PC-3 (cell line): Measurements from ENCODE around the gene ACE2. TPM values are rescaled to one million over a fixed set of nuclear protein-coding genes. Genes with fewer than 3 reads are reported as not detected.

Experiments
- ATAC-seq: fragments of 200-7000 bp; cut with Tn5 transposase; 2 replicates; pipeline ENCODE4 v1.9.1; 2020; ENCODE audit warnings: mild to moderate bottlenecking, moderate library complexity
- BruUV-seq: library from RNA; stranded (reverse); fragments of 400-500 nt; replicated peaks from 2 replicates; lab custom pipeline; 2021; lab: Mats Ljungman, UMichigan
- CTCF ChIA-PET: fragments of 300-600 bp; sonication (Branson Sonifier 250); formaldehyde crosslinking; loops from one replicate; lab custom pipeline; 2022; ENCODE audit warnings: antibody characterized with exemption; lab: Charles Lee
- POLR2A ChIA-PET: fragments of 300-600 bp; sonication (Branson Sonifier 250); formaldehyde crosslinking; loops from one replicate; lab custom pipeline; 2022; ENCODE audit warnings: antibody characterized with exemption; ENCODE audit not compliant: unreplicated experiment; lab: Charles Lee
- DNase-seq: peaks from one replicate; pipeline ENCODE4 v3.0.0-alpha.2; 2015
- H2AFZ ChIP-seq: fragments of 300-600 bp; sonication (generic); 2 replicates; pipeline ENCODE4 v1.6.0; 2016; ENCODE audit warnings: antibody characterized with exemption, low read length
- H3F3A ChIP-seq: fragments of 300-600 bp; sonication (generic); one replicate; pipeline ENCODE4 v1.6.0; 2017; ENCODE audit warnings: antibody characterized with exemption, low read length, control low read depth, mild to moderate bottlenecking; ENCODE audit not compliant: unreplicated experiment
- H3K27ac ChIP-seq: fragments of 300-600 bp; sonication (generic); 2 replicates; pipeline ENCODE4 v1.5.1; 2016; ENCODE audit warnings: mild to moderate bottlenecking, low read length
- H3K27me3 ChIP-seq: fragments of 300-600 bp; sonication (generic); 2 replicates; pipeline ENCODE4 v1.6.1; 2016; ENCODE audit warnings: low read length, mixed read lengths
- H3K36me3 ChIP-seq: fragments of 300-600 bp; sonication (generic); 2 replicates; pipeline ENCODE4 v1.6.1; 2016; ENCODE audit warnings: low read depth, mixed run types, low read length, mixed read lengths
- H3K4me1 ChIP-seq: fragments of 300-600 bp; sonication (generic); 2 replicates; pipeline ENCODE4 v1.5.1; 2016; ENCODE audit warnings: low read length; ENCODE audit not compliant: insufficient read depth
- H3K4me2 ChIP-seq: fragments of 300-600 bp; sonication (generic); 2 replicates; pipeline ENCODE4 v1.6.0; 2016; ENCODE audit warnings: low read length
- H3K4me3 ChIP-seq: fragments of 300-600 bp; sonication (generic); 2 replicates; pipeline ENCODE4 v1.5.1; 2016; ENCODE audit warnings: mild to moderate bottlenecking, low read length, mixed read lengths
- H3K79me2 ChIP-seq: fragments of 300-600 bp; sonication (generic); 2 replicates; pipeline ENCODE4 v1.6.1; 2017; ENCODE audit warnings: low read length, mixed read lengths
- H3K9ac ChIP-seq: fragments of 300-600 bp; sonication (generic); 2 replicates; pipeline ENCODE4 v1.6.0; 2016; ENCODE audit warnings: mild to moderate bottlenecking, low read length
- H3K9me2 ChIP-seq: fragments of 300-600 bp; sonication (generic); replicated peaks from 2 replicates; pipeline ENCODE4 v1.6.1; 2016; ENCODE audit warnings: mixed run types, low read length, mixed read lengths
- H3K9me3 ChIP-seq: fragments of 300-600 bp; sonication (generic); 2 replicates; pipeline ENCODE4 v1.6.1; 2016; ENCODE audit warnings: low read length, mixed read lengths
- H4K20me1 ChIP-seq: fragments of 300-600 bp; sonication (generic); 2 replicates; pipeline ENCODE4 v1.6.1; 2016; ENCODE audit warnings: low read length, mixed read lengths
- EZH2 ChIP-seq: fragments of 300-600 bp; sonication (generic); IDR thresholded peaks from one replicate; pipeline ENCODE4 v1.6.1; 2017; ENCODE audit warnings: antibody characterized with exemption, mild to moderate bottlenecking, low read length; ENCODE audit not compliant: unreplicated experiment
- EZH2phosphoT487 ChIP-seq: fragments of 300-600 bp; sonication (generic); IDR thresholded peaks from 2 replicates; pipeline ENCODE4 v1.6.1; 2018; ENCODE audit warnings: mild to moderate bottlenecking, antibody characterized with exemption, low read length, borderline replicate concordance
- intact Hi-C: fragments of 100-400 bp; cut with micrococcal nuclease; formaldehyde crosslinking; loops from 2 replicates; pipeline ENCODE4 v1.9.0; 2023
- total RNA-seq: library from RNA; depleted of rRNA; stranded (reverse); fragments of >200 nt; gene quantifications from 2 replicates; pipeline ENCODE4 v1.2.3, GENCODE V29; 2014
- TF ChIP-seq, protein P1 (sequence below): fragments of 300-600 bp; sonication (generic); conservative IDR thresholded peaks from 2 replicates; pipeline ENCODE4 v1.5.1; 2017; ENCODE audit warnings: antibody characterized with exemption, low read depth, mild to moderate bottlenecking, low read length

ACE2 gene
- total RNA-seq, 1 experiment from 2014 or later = 1.2 TPM

DNA sequence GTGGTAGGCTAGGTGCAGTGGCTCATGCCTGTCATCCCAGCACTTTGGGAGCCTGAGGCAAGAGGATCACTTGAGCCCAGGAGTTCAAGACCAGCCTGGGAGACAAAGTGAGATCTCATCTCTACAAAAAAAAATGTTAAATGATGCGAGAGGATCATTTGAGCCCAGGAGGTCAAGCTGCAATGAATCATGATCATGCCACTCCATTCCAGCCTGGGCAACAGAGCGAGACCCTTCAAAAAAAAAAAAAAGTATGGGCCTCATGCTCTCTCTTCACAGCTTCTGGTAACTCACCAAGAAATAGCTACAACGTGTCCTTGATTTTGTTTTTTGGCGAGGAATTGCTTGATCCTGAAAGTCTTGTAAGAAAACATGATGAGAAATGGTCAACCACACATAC is 1.3 kb downstream of the ACE2 start:
- intact Hi-C loops = no loop called here
- Histone ChIP-seq H3K4me3 (no peak overlapping the region), H3K4me1 (peaks cover 5% of the 10 kb centered on the region; the same call in 1 of the 2 replicates), H2AFZ (no peak overlapping the region), H3K9ac (no peak overlapping the region), H3K9me3 (no peaks in the 10 kb centered on the region), H4K20me1 (no peaks in the 10 kb centered on the region), H3K36me3 (no peaks in the 10 kb centered on the region), H3K9me2 (no peaks in the 10 kb centered on the region), H3K27me3 (no peaks in the 10 kb centered on the region), H3F3A (no peaks in the 10 kb centered on the region), H3K4me2 (no peak overlapping the region), H3K79me2 (no peaks in the 10 kb centered on the region), H3K27ac (no peak overlapping the region)
- no peak for ATAC-seq
- no peak for DNase-seq
- no TSS peak for BruUV-seq
- no peak for TF ChIP-seq EZH2
- TF ChIP-seq, protein P1, sequence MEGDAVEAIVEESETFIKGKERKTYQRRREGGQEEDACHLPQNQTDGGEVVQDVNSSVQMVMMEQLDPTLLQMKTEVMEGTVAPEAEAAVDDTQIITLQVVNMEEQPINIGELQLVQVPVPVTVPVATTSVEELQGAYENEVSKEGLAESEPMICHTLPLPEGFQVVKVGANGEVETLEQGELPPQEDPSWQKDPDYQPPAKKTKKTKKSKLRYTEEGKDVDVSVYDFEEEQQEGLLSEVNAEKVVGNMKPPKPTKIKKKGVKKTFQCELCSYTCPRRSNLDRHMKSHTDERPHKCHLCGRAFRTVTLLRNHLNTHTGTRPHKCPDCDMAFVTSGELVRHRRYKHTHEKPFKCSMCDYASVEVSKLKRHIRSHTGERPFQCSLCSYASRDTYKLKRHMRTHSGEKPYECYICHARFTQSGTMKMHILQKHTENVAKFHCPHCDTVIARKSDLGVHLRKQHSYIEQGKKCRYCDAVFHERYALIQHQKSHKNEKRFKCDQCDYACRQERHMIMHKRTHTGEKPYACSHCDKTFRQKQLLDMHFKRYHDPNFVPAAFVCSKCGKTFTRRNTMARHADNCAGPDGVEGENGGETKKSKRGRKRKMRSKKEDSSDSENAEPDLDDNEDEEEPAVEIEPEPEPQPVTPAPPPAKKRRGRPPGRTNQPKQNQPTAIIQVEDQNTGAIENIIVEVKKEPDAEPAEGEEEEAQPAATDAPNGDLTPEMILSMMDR = no peak
- POLR2A ChIA-PET = interaction anchor here (0.6 kb wide), 1 partner anchor 139 kb away, joined by 4 read pairs; no protein-coding TSS in a partner anchor
- CTCF ChIA-PET = no interaction called here

DNA sequence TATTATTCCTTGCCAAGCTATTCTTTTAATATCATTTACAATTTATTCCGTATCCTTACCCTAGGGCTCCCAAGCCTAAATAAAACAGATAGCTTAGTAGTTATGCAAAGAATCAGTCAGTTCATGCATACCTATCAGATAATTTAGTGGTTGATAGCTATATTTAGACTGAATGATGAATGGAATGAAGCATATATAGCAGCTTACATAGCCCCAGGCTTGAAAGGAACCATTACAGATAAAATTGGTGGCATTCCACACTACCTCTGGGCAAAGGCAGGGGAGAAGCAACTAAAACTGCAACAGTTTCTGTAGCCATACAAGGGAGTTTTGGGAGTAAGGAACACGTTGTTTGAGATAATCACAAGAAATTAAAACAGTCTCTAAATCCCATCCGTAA is 2.7 kb downstream of the ACE2 start:
- CTCF ChIA-PET = no interaction called here

DNA sequence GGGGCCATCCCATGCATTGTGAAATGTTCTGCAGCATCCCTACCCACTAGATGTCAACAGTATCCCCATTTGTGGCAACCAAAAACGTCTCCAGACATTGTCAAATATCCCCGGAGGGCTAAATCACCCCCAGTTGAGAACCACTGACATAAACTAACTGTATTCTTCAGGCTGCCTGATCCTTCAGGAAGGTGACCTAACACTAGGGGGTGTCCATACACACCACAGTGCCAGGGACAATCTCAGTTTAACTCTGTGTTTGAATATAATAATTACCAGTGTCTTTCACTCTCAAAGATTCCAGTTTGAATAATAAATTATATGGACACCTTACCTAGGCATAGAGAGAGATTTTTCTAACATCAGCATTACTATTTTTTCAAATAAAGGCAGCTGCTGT is 6.4 kb downstream of the ACE2 start:
- CTCF ChIA-PET = no interaction called here

More for the DNA sequence above, 2.7 kb downstream of the ACE2 start:
- Histone ChIP-seq H3K4me2 (no peak overlapping the region), H2AFZ (no peak overlapping the region), H3F3A (no peaks in the 10 kb centered on the region), H3K9me2 (no peaks in the 10 kb centered on the region), H3K79me2 (no peaks in the 10 kb centered on the region), H4K20me1 (no peaks in the 10 kb centered on the region), H3K9me3 (no peaks in the 10 kb centered on the region), H3K27me3 (no peaks in the 10 kb centered on the region), H3K9ac (no peak overlapping the region), H3K36me3 (no peaks in the 10 kb centered on the region), H3K27ac (no peak overlapping the region), H3K4me1 (peaks cover 5% of the 10 kb centered on the region; the same call in 1 of the 2 replicates), H3K4me3 (no peak overlapping the region)
- intact Hi-C loops = no loop called here
- ATAC-seq (no peak), DNase-seq (no peak)
- no peak for TF ChIP-seq EZH2phosphoT487
- TF ChIP-seq, protein P1 = no peak
- no peak for TF ChIP-seq EZH2
- no TSS peak for BruUV-seq
- POLR2A ChIA-PET = no interaction called here

More for the DNA sequence above, 6.4 kb downstream of the ACE2 start:
- intact Hi-C loops = loop anchor here (1.0 to 5.0 kb wide), 2 partner anchors 51 to 68 kb away; partner anchors contain the start of gene CLTRN
- no peaks in the 10 kb centered on the region for H3K79me2 ChIP-seq
- H4K20me1 ChIP-seq = no peaks in the 10 kb centered on the region
- H2AFZ ChIP-seq = no peak overlapping the region
- no peaks in the 10 kb centered on the region for H3K27me3 ChIP-seq
- H3K4me2 ChIP-seq = no peak overlapping the region
- no peak overlapping the region for H3K27ac ChIP-seq
- H3K4me3 ChIP-seq = no peak overlapping the region
- no TSS peak for BruUV-seq
- TF ChIP-seq, protein P1 = peak; percentile 72
- no peak for TF ChIP-seq EZH2
- H3K36me3 ChIP-seq = no peaks in the 10 kb centered on the region
- no peaks in the 10 kb centered on the region for H3K9me3 ChIP-seq
- no peak overlapping the region for H3K9ac ChIP-seq
- ATAC-seq (peak; percentile 81), DNase-seq (peak; percentile 41)
- H3K4me1 ChIP-seq = no peaks in the 10 kb centered on the region; the same call in 1 of the 2 replicates
- H3K9me2 ChIP-seq = no peaks in the 10 kb centered on the region
- POLR2A ChIA-PET = no interaction called here
- H3F3A ChIP-seq = no peaks in the 10 kb centered on the region
